Keratinocyte (primary cell): ENCODE results near the gene MAP3K20.

Experiments used
- CTCF ChIP-seq, 3 experiments: IDR thresholded peaks in 1 of 3; conservative IDR thresholded peaks in 1 of 3; optimal IDR thresholded peaks in 1 of 3; 2 replicates in 2 of 3; 3 replicates in 1 of 3; pipeline versions ENCODE3 to v1.5.1; 2011; ENCODE audit warnings: low read length in 3 of 3, mild to moderate bottlenecking in 3 of 3, moderate library complexity in 2 of 3, control low read depth in 1 of 3, inconsistent platforms in 1 of 3; ENCODE audit not compliant: insufficient read depth in 2 of 3; ENCODE audit errors: extremely low read depth in 1 of 3
- EZH2 ChIP-seq: IDR thresholded peaks from one replicate; pipeline ENCODE4 v1.6.1; 2012; ENCODE audit warnings: inconsistent platforms, mild to moderate bottlenecking, low read length, moderate library complexity

- TF ChIP-seq EZH2 (no peak), CTCF (optimal IDR thresholded peaks at IDR 0.05 in 1 of 3, IDR thresholded peaks at IDR 0.05 in 1 of 3, conservative IDR thresholded peaks at IDR 0.05 in 1 of 3; ENCODE audit: extremely low read depth in 1 of 3, insufficient read depth in 2 of 3, low read length in 3 of 3) (no peak)
These were observed 44.3 kb downstream of the MAP3K20 start for GRCh38 chr2:173119944-173120343.
